Measurements from ENCODE around the gene VEGFB. TPM values are rescaled to one million over a fixed set of nuclear protein-coding genes. Genes with fewer than 3 reads are reported as not detected.
A peak's percentile ranks its signal among the peaks of the same experiment; 100 is the strongest.

VEGFB gene
- total and polyA plus RNA-seq, 2 donors (not counting 1 experiment from before 2014, with no cell fraction given) = 25.3 to 27.9 TPM

DNA sequence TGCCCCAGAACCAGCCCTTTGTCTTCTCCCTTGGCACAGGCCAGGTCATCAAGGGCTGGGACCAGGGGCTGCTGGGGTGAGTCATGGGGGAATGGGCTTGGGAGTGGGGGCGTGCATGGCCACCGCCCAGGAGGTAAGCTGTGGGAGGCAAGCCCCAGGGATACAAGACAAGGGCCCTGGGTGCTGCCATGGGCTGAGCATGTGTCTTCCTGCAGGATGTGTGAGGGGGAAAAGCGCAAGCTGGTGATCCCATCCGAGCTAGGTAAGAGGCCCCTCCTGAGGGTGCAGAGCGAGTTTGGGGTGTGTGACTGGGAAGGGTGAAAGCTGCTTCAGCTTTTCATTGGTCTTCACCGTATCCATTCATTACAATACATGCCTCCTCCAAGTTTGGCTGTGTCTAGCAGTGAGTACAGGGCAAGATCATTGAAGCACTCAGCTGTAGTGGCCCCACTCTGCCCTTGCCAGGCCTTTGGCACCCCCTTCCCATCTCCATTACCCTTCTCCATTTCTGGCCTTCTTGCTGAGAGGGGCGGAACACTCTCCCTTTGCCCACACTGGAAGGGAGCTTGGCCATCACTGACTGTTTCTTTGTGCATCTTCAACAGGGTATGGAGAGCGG is 9.0 kb downstream of the VEGFB start:
- Histone ChIP-seq H2AFZ (ENCODE audit: low read length) (no peak overlapping the region), H3K4me2 (ENCODE audit: extremely low read depth, insufficient read depth, low read length) (no peak overlapping the region)

DNA sequence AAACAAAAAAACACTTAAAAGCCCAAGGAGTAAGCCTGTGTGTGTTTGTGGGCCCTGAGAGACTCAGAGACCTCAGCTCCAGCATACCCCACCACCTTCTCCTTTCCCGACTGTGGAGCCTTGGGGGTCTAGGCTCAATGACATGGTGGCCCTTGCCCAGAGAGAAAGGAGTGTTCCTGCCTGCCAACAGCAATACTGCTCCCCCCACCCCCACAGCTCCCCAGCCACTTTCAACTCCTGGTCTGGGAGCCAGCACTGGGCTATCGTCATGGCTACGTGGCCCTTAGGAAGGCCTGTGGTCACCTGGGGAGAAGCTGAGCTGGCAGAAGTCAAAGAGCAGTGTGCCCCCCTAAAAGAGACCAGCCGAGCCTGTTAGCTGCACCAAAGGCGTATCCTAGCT is 9.7 kb downstream of the VEGFB start:
- Histone ChIP-seq H3K9ac (ENCODE audit: insufficient read depth, low read length) (no peak overlapping the region), H3K4me2 (ENCODE audit: extremely low read depth, insufficient read depth, low read length) (no peak overlapping the region), H3K4me3 (replicated peaks in 1 of 4; ENCODE audit: control extremely low read depth in 1 of 4, insufficient read depth in 1 of 4, low read depth in 3 of 4, low read length in 4 of 4) (peak overlapping the region in 1 of 4 experiments; percentile 25), H3K27ac (ENCODE audit: insufficient read depth, low read length) (peak overlapping the region; percentile 8), H3K36me3 (ENCODE audit: control insufficient read depth, insufficient read depth, low read length) (peaks cover 4% of the 10 kb centered on the region), H4K20me1 (ENCODE audit: control insufficient read depth, extremely low read depth, insufficient read depth, low read length) (no peaks in the 10 kb centered on the region), H3K27me3 (ENCODE audit: control insufficient read depth, insufficient read depth, low read length) (no peaks in the 10 kb centered on the region), H3K9me3 (ENCODE audit: control insufficient read depth, insufficient read depth, low read depth, low read length) (no peaks in the 10 kb centered on the region), H3K79me2 (ENCODE audit: control insufficient read depth, insufficient read depth, low read length) (peaks cover 38% of the 10 kb centered on the region), H2AFZ (ENCODE audit: low read length) (no peak overlapping the region), H3K4me1 (ENCODE audit: control insufficient read depth, extremely low read depth, insufficient read depth, low read length) (peaks cover 23% of the 10 kb centered on the region)
- TF ChIP-seq EZH2 (IDR thresholded peaks at IDR 0.05; ENCODE audit: low read length, missing control alignments) = no peak
- DNase-seq (ENCODE audit: low read depth in 2 of 2) = no peak

More for the DNA sequence above, 9.0 kb downstream of the VEGFB start:
- peaks cover 23% of the 10 kb centered on the region for H3K4me1 ChIP-seq (ENCODE audit: control insufficient read depth, extremely low read depth, insufficient read depth, low read length)
- no peak overlapping the region for H3K27ac ChIP-seq (ENCODE audit: insufficient read depth, low read length)
- no peaks in the 10 kb centered on the region for H3K27me3 ChIP-seq (ENCODE audit: control insufficient read depth, insufficient read depth, low read length)
- H3K9ac ChIP-seq (ENCODE audit: insufficient read depth, low read length) = no peak overlapping the region
- peaks cover 38% of the 10 kb centered on the region for H3K79me2 ChIP-seq (ENCODE audit: control insufficient read depth, insufficient read depth, low read length)
- H3K9me3 ChIP-seq (ENCODE audit: control insufficient read depth, insufficient read depth, low read depth, low read length) = no peaks in the 10 kb centered on the region
- TF ChIP-seq, protein P1, sequence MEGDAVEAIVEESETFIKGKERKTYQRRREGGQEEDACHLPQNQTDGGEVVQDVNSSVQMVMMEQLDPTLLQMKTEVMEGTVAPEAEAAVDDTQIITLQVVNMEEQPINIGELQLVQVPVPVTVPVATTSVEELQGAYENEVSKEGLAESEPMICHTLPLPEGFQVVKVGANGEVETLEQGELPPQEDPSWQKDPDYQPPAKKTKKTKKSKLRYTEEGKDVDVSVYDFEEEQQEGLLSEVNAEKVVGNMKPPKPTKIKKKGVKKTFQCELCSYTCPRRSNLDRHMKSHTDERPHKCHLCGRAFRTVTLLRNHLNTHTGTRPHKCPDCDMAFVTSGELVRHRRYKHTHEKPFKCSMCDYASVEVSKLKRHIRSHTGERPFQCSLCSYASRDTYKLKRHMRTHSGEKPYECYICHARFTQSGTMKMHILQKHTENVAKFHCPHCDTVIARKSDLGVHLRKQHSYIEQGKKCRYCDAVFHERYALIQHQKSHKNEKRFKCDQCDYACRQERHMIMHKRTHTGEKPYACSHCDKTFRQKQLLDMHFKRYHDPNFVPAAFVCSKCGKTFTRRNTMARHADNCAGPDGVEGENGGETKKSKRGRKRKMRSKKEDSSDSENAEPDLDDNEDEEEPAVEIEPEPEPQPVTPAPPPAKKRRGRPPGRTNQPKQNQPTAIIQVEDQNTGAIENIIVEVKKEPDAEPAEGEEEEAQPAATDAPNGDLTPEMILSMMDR (conservative IDR thresholded peaks at IDR 0.05 in 1 of 2, IDR thresholded peaks at IDR 0.05 in 1 of 2; ENCODE audit: low read depth in 1 of 2, low read length in 2 of 2) = no peak
- TF ChIP-seq EZH2 (IDR thresholded peaks at IDR 0.05; ENCODE audit: low read length, missing control alignments) = no peak
- peak overlapping the region in 1 of 4 experiments; percentile 92 for H3K4me3 ChIP-seq (replicated peaks in 1 of 4; ENCODE audit: control extremely low read depth in 1 of 4, insufficient read depth in 1 of 4, low read depth in 3 of 4, low read length in 4 of 4)
- H4K20me1 ChIP-seq (ENCODE audit: control insufficient read depth, extremely low read depth, insufficient read depth, low read length) = no peaks in the 10 kb centered on the region
- no peak for DNase-seq (ENCODE audit: low read depth in 2 of 2)
- peaks cover 7% of the 10 kb centered on the region for H3K36me3 ChIP-seq (ENCODE audit: control insufficient read depth, insufficient read depth, low read length)

DNA sequence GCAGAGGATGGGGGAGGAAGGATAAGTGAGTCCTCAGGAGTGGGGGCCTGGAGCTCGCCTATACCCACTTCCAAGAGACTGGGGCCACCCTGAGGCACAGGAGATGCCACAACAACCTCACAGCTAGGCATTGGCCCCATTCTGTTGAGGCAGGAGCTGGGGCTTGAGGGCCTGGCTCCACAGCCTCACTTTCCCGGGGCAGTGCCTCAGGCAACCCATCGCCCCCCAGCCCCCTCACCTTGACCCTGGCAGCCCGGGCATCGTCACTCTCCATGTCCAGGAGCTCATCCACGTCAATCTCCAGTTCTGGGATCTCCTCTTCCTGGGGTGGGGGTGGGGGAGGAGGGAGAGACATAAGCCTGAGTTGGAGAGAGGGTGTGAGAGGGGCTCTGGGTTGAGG is 10.6 kb downstream of the VEGFB start:
- Histone ChIP-seq H3K4me2 (ENCODE audit: extremely low read depth, insufficient read depth, low read length) (peak overlapping the region; percentile 92), H3K9me3 (ENCODE audit: control insufficient read depth, insufficient read depth, low read depth, low read length) (no peaks in the 10 kb centered on the region), H3K9ac (ENCODE audit: insufficient read depth, low read length) (peak overlapping the region; percentile 79), H3K4me3 (replicated peaks in 1 of 4; ENCODE audit: control extremely low read depth in 1 of 4, insufficient read depth in 1 of 4, low read depth in 3 of 4, low read length in 4 of 4) (peak overlapping the region; percentile 86 to 97 (median 94)), H3K36me3 (ENCODE audit: control insufficient read depth, insufficient read depth, low read length) (peaks cover 4% of the 10 kb centered on the region), H3K27me3 (ENCODE audit: control insufficient read depth, insufficient read depth, low read length) (no peaks in the 10 kb centered on the region), H2AFZ (ENCODE audit: low read length) (no peak overlapping the region), H3K27ac (ENCODE audit: insufficient read depth, low read length) (peak overlapping the region; percentile 85), H4K20me1 (ENCODE audit: control insufficient read depth, extremely low read depth, insufficient read depth, low read length) (no peaks in the 10 kb centered on the region), H3K79me2 (ENCODE audit: control insufficient read depth, insufficient read depth, low read length) (peaks cover 38% of the 10 kb centered on the region), H3K4me1 (ENCODE audit: control insufficient read depth, extremely low read depth, insufficient read depth, low read length) (peaks cover 23% of the 10 kb centered on the region)
- DNase-seq (ENCODE audit: low read depth in 2 of 2) = no peak
- no peak for TF ChIP-seq EZH2 (IDR thresholded peaks at IDR 0.05; ENCODE audit: low read length, missing control alignments)
- TF ChIP-seq, protein P1 (conservative IDR thresholded peaks at IDR 0.05 in 1 of 2, IDR thresholded peaks at IDR 0.05 in 1 of 2; ENCODE audit: low read depth in 1 of 2, low read length in 2 of 2) = no peak

Data from fibroblast of lung (primary cell).